GM12865 (cell line): ENCODE results near the gene L1CAM.

Experiments used
- DNase-seq: peaks from one replicate; pipeline ENCODE4 v3.0.0; 2010; ENCODE audit warnings: low read depth
- H3K4me3 ChIP-seq: 2 replicates; pipeline ENCODE4 v1.5.1; 2011; ENCODE audit warnings: mild to moderate bottlenecking, low read depth, low read length, control low read depth
- TF ChIP-seq, protein P1 (sequence below): IDR thresholded peaks from 2 replicates; pipeline ENCODE4 v1.5.1; 2011; ENCODE audit warnings: low read length, control low read depth, low read depth, inconsistent platforms; ENCODE audit not compliant: insufficient read depth; ENCODE audit errors: missing control alignments

Gene L1CAM

DNA sequence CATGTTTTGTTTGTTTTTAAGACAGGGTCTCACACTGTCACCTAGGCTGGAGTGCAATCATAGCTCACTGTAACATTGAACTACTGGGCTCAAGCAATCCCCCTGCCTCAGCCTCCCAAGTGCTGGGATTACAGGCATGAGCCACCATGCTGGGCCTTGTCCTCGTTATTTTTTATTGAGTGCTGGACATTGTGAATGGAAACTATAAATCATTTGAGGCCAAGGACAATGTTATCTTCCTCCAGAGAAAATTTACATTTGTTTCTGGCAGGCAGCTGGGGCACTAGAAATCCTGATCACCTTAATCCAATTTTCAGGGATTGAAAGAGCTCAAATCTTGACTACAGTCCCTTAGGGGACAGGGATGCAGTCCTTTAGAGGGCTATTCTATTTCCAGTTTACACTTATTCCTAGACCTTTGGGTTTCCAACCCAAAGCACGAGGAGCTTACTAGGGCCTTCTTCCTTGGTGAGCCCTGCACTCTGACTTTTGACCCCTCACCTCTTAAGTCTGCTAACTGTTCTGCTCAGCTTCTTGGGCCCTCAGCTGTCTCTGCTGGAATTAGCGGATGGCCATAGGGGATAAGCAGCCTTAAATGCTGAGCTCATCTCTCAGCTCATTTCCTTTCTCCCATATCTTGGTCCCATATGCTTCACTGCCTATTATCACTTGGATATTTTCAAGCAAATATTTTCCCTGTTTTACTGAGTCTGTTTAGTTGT lies 32.6 kb downstream of the L1CAM start:
- DNase-seq = no peak
- TF ChIP-seq, protein P1, sequence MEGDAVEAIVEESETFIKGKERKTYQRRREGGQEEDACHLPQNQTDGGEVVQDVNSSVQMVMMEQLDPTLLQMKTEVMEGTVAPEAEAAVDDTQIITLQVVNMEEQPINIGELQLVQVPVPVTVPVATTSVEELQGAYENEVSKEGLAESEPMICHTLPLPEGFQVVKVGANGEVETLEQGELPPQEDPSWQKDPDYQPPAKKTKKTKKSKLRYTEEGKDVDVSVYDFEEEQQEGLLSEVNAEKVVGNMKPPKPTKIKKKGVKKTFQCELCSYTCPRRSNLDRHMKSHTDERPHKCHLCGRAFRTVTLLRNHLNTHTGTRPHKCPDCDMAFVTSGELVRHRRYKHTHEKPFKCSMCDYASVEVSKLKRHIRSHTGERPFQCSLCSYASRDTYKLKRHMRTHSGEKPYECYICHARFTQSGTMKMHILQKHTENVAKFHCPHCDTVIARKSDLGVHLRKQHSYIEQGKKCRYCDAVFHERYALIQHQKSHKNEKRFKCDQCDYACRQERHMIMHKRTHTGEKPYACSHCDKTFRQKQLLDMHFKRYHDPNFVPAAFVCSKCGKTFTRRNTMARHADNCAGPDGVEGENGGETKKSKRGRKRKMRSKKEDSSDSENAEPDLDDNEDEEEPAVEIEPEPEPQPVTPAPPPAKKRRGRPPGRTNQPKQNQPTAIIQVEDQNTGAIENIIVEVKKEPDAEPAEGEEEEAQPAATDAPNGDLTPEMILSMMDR = no peak
- H3K4me3 ChIP-seq = no peak overlapping the region

DNA sequence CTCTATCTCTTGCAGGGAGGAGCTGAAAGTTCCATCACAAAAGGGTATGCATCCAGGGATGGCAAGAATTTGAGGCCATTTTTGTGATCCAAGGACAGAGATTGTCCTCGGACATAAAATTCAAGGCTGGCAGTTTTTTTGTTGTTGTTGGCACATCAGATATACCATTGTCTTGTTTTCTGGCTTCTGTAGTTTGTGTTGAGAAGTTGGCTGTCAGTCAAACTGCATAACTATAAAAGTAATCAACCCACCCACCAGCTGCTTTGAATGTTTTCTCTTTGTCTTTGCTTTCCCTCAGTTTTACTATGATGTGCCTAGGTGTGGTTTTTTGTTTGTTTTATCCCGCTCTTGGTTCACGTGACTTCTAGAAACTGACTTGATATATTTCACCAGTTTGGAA lies 34.0 kb downstream of the L1CAM start:
- DNase-seq = no peak
- TF ChIP-seq, protein P1 = no peak
- no peak overlapping the region for H3K4me3 ChIP-seq

DNA sequence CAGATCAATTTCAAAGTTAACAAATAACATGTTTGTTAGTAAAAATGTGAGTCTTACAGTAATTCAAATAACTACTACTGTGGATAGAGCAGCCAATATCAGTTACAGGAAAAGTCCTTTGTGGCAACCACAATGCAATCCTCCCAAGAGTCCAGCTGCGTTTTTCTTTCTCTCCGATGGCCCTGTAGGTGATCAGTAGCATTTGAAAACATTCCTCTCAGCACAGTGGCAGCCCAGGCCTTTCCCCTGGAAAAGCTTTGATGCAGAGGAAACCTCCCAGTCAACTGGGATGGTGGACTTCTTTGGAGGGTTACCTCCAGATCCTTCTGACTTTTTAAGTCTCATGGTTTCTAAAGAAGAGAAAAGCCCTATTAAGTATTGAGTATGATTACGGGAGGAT lies 37.6 kb downstream of the L1CAM start:
- no peak for DNase-seq
- TF ChIP-seq, protein P1 = no peak
- no peak overlapping the region for H3K4me3 ChIP-seq

DNA sequence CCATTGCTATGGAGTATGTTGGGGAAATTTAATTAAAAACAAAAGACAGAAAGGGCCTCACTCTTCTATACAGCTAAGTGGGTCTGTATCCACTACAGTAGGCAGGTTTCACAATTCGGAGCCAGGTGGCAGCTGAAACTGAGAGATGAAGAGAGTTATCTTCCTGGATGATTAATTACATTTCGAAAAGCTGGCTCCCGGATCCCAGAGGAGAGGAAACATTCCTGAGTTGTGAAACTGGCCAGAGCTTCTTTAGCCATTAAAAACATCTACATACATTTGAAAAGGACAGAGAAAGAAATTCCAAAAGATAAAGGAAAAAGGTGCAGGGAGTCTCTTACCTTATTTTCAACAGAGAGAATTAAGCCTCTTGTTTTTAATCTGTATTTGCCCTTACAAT lies 40.1 kb downstream of the L1CAM start:
- TF ChIP-seq, protein P1 = no peak
- no peak for DNase-seq
- no peak overlapping the region for H3K4me3 ChIP-seq

DNA sequence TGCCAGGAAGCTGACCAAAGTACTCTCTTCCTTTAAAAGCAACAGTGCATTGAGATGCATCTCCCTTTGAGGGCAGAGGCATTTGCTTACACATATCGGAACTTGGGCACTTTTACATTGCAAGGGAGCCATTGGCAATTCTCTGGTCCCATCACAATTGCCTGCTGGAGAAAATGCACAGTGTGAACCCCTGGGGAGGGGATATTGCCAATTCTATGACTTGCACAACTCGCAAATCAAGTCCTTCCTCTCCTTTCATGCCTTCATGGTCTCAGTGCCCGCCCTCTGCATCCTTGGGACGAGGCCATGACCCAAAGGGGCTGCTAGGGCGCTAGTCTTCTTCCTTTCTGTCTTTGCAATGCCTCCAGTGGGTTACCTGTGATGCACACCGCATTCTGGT lies 40.8 kb downstream of the L1CAM start:
- no peak for DNase-seq
- TF ChIP-seq, protein P1 = no peak
- H3K4me3 ChIP-seq = no peak overlapping the region

DNA sequence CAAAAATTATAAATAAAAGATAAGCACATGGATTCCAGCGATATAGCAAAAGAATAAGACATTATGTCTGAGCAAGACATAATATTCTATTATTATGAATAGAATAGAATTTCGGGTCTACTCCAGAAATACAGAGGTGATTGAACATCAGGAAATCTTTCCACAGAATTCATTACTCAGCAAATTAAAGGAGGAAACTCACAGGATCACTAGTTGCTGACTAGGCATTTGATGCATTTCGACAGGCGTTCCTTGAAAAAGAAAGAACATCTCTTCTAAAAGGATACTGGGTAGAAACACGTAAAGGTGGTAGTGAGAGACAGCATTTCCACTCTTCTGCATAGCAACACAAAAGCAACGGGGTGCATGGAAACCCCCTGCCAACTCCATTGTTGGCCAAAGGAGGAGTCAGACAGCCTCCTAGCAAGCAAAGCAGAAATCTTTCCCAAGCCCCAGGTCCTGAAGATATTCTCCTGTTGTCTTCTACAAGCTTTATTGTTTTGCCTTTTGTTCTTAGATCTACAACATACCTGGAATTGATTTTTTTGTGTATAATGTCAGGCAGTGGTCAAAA lies 41.4 kb downstream of the L1CAM start:
- TF ChIP-seq, protein P1 = no peak
- H3K4me3 ChIP-seq = no peak overlapping the region
- no peak for DNase-seq

DNA sequence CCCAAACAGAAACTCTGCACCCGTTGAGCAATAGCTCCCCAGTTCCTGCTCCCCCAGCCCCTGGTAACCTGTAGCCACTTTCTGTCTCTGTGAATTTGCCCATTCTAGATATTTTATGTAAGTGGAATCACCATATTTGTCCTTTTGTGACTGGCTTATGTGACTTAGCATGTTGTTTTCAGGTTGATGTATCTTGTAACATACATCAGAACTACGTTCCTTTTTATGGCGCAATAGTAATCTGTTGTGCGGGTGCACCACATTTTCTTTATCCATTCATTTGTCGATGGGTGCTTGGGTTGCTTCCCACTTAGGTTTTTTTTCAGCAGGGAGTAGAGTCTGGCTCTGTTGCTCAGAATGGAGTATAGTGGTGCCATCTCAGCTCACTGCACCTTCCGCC lies 49.1 kb downstream of the L1CAM start:
- TF ChIP-seq, protein P1 = no peak
- no peak overlapping the region for H3K4me3 ChIP-seq
- no peak for DNase-seq
